ENCODE data around the gene LRMDA.

The LRMDA gene

GRCh38 chr10:75645704-75646103 is 214.3 kb downstream of the LRMDA start:
- no peak overlapping the region for H3K4me3 ChIP-seq (ENCODE audit: low read depth, low read length)
- TF ChIP-seq CTCF (IDR thresholded peaks at IDR 0.05; ENCODE audit: insufficient read depth, low read depth, low read length, missing control alignments) = no peak
- no peak for DNase-seq (ENCODE audit: low read depth)

DNA sequence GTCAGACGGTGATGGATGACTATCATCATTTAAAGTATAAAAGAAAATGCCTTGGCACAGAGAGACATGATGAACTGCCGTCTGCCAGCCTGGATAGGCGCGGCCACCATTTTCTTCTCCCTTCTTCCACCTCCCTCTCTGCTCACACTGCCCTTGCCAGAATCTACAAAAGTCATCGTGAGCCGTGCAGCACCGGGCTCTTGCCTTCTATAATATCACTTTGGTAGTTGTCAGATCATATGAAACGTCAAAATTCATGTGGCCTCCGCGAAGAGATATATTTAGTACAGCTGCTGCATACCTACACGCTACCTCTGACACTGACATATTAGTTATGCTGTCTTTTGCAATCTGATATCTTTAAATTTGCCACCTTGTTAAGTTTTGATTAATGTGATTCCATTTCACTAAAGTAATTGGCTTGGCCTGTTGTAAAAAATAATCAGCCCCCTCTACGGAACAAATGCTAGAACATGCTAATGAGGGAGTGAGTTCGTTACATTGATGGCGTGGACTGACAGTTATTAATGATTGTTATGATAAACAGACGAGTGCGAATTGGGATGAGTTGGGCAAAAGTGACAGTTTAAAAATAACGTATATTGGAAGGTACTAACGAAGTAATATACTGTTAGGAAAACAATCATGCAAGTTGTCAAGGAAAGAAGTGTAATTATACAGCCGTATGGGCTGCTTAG is 214.9 kb downstream of the LRMDA start:
- no peak for DNase-seq (ENCODE audit: low read depth)
- no peak overlapping the region for H3K4me3 ChIP-seq (ENCODE audit: low read depth, low read length)
- no peak for TF ChIP-seq CTCF (IDR thresholded peaks at IDR 0.05; ENCODE audit: insufficient read depth, low read depth, low read length, missing control alignments)

- no peak for TF ChIP-seq CTCF (IDR thresholded peaks at IDR 0.05; ENCODE audit: insufficient read depth, low read depth, low read length, missing control alignments)
- DNase-seq (ENCODE audit: low read depth) = no peak
- no peak overlapping the region for H3K4me3 ChIP-seq (ENCODE audit: low read depth, low read length)
These were observed 215.5 kb downstream of the LRMDA start for GRCh38 chr10:75646916-75647315.

- no peak for DNase-seq (ENCODE audit: low read depth)
- no peak for TF ChIP-seq CTCF (IDR thresholded peaks at IDR 0.05; ENCODE audit: insufficient read depth, low read depth, low read length, missing control alignments)
- no peak overlapping the region for H3K4me3 ChIP-seq (ENCODE audit: low read depth, low read length)
These were observed 216.3 kb downstream of the LRMDA start for GRCh38 chr10:75647675-75648074.

- TF ChIP-seq CTCF (IDR thresholded peaks at IDR 0.05; ENCODE audit: insufficient read depth, low read depth, low read length, missing control alignments) = no peak
- DNase-seq (ENCODE audit: low read depth) = no peak
- no peak overlapping the region for H3K4me3 ChIP-seq (ENCODE audit: low read depth, low read length)
These were observed 216.9 kb downstream of the LRMDA start for GRCh38 chr10:75648351-75648750.

DNA sequence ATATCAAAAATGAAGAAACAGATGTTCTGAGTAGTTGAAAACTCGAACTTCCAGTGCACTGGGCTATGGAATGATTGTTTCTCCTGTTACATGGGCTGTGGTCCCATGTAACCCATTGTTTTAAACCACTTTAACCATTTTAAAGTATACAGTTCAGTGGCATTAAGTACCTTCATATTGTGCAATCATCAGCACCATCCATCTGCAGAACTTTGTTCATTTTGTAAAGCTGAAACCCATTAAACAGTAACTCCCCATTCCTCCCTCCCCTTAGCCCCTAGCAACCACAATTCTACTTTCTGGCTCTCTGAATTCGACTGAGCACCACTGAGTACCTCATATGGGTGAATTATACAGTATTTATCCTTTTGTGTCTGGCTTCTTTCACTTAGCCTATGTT is 217.4 kb downstream of the LRMDA start:
- H3K4me3 ChIP-seq (ENCODE audit: low read depth, low read length) = no peak overlapping the region
- TF ChIP-seq CTCF (IDR thresholded peaks at IDR 0.05; ENCODE audit: insufficient read depth, low read depth, low read length, missing control alignments) = no peak
- DNase-seq (ENCODE audit: low read depth) = no peak

DNA sequence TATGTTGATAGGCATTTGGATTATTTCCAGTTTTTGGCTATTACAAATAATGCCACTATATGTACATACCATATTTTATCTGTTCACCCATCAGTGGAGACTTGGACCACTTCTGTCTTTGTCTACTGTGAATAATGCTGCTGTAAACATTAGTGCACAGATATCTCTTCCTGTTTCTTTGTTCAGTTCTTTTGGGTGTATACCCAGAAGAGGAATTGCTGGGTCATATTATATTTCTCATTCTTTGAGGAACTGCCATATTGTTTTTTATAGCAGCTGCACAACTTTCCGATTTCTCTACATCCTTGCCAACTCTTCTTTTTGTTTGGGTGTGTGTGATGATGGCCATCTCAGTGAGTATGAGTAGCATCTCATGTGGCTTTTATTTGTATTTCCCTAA is 218.0 kb downstream of the LRMDA start:
- no peak for DNase-seq (ENCODE audit: low read depth)
- no peak for TF ChIP-seq CTCF (IDR thresholded peaks at IDR 0.05; ENCODE audit: insufficient read depth, low read depth, low read length, missing control alignments)
- H3K4me3 ChIP-seq (ENCODE audit: low read depth, low read length) = no peak overlapping the region
